MM.1S (cell line): ENCODE measurements around the gene PHOX2A.

Experiments used
- CTCF ChIP-seq: fragments of 300-600 bp; sonication (generic); IDR thresholded peaks from 2 replicates; pipeline ENCODE4 v1.5.1; 2016; ENCODE audit warnings: antibody characterized with exemption, low read length, mixed read lengths
- EZH2 ChIP-seq: fragments of 300-600 bp; sonication (generic); optimal IDR thresholded peaks from 2 replicates; pipeline ENCODE3; 2017; ENCODE audit warnings: low read depth, mild to moderate bottlenecking, antibody characterized with exemption, low read length, mixed read lengths
- EZH2phosphoT487 ChIP-seq: fragments of 300-600 bp; sonication (generic); IDR thresholded peaks from 2 replicates; pipeline ENCODE4 v1.6.1; 2018; ENCODE audit warnings: antibody characterized with exemption, low read length

DNA sequence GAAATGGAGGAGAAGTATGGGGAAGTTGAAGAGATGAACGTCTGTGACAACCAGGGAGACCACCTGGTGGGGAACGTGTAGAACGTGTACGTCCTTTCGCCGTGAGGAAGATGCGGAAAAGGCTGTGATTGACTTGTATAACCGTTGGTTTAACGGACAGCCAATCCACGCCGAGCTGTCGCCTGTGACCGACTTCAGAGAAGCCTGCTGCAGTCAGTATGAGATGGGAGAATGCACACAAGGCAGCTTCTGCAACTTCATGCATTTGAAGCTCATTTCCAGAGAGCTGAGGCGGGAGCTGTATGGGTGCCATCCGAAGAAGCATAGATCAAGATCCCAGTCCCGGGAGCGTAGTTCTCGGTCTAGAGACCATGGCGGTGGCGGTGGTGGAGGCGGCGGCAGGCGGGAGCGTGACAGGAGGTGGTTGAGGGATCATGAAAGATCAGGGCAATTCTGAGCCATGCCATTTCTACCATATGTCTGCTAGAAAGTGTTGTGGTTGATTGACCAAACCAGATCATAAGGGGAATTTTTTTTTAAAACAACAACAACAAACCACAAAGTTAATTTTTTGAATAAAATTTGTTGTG lies 36.8 kb upstream of the PHOX2A start:
- TF ChIP-seq EZH2 (no peak), EZH2phosphoT487 (no peak), CTCF (no peak)
